ENCODE data around the gene SWAP70.

DNA sequence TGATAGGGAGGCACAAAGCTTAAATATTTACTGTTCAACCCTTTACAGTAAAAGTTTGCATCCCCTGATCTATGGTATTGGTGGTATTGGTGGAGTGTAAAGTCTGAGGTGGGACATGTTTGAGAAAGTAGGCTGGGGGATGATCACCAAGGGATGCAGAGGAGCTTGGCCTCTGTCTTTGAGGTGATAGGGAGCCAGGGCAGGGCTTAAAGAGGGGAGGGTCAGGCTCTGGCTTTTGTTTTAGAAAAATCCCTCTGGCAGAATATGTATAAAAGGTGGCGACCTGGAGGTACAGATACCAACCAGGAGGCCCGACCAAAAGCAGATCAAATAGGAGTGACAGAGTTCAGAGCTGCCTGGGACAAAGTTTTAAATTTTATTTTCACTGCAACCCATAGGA, 59.0 kb downstream of the SWAP70 start:
- TF ChIP-seq, protein P1, sequence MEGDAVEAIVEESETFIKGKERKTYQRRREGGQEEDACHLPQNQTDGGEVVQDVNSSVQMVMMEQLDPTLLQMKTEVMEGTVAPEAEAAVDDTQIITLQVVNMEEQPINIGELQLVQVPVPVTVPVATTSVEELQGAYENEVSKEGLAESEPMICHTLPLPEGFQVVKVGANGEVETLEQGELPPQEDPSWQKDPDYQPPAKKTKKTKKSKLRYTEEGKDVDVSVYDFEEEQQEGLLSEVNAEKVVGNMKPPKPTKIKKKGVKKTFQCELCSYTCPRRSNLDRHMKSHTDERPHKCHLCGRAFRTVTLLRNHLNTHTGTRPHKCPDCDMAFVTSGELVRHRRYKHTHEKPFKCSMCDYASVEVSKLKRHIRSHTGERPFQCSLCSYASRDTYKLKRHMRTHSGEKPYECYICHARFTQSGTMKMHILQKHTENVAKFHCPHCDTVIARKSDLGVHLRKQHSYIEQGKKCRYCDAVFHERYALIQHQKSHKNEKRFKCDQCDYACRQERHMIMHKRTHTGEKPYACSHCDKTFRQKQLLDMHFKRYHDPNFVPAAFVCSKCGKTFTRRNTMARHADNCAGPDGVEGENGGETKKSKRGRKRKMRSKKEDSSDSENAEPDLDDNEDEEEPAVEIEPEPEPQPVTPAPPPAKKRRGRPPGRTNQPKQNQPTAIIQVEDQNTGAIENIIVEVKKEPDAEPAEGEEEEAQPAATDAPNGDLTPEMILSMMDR (conservative IDR thresholded peaks at IDR 0.05 in 1 of 2, IDR thresholded peaks at IDR 0.05 in 1 of 2; ENCODE audit: low read depth in 1 of 2, low read length in 2 of 2), result no peak
- no peak for TF ChIP-seq EZH2 (IDR thresholded peaks at IDR 0.05; ENCODE audit: low read length, missing control alignments)

Measured in fibroblast of lung (primary cell).